ENCODE results near the gene ATRAID.

ATRAID gene

DNA sequence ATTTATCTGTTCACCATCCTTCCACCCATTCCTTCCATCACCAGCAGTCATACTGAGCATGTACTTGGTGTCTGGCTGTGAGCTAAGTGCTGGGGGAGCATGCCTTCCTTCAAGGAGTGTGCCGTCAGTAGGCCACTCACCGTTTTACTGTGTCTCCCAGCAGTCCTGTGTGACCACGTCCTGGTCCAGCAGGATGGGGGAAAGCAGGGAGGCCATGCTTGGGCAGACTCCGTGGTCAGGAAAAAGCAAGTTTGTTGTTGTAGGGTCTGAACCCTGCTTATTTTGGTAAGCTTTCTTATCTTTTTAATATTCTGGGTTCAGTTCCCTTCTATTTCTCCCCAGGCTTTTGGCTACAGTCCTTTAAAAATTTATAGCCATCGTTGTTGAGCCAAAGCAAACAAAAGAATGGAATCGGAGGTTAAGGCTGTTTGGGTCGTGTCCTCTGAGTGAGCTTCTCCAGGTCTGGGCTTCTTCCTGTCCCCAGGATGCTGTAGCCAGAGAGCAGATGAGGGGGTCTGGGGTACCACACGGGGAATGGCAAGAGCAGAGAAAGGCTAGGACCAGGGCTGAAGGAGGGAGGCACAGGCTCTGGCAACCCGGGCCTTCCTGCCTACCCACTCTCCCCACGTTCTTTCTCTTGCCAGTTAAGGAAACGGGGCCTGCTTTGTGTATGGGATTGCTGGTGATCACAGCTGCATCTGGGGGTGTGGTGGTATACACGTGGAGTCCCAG is 37.5 kb downstream of the ATRAID start:
- POLR2A ChIA-PET = interaction anchor here (1.0 to 2.2 kb wide), 6 partner anchors 16 to 44 kb away, joined by 3 to 8 read pairs (median 4); partner anchors contain the start of gene TRIM54
- CTCF ChIA-PET = interaction anchor here (0.8 to 2.6 kb wide), 7 partner anchors 14 to 54 kb away, joined by 3 to 9 read pairs (median 5); partner anchors contain the start of gene TRIM54
- DNase-seq (ENCODE audit: extremely low spot score) = no peak
- TF ChIP-seq FOXK2 (IDR thresholded peaks at IDR 0.05) = no peak

DNA sequence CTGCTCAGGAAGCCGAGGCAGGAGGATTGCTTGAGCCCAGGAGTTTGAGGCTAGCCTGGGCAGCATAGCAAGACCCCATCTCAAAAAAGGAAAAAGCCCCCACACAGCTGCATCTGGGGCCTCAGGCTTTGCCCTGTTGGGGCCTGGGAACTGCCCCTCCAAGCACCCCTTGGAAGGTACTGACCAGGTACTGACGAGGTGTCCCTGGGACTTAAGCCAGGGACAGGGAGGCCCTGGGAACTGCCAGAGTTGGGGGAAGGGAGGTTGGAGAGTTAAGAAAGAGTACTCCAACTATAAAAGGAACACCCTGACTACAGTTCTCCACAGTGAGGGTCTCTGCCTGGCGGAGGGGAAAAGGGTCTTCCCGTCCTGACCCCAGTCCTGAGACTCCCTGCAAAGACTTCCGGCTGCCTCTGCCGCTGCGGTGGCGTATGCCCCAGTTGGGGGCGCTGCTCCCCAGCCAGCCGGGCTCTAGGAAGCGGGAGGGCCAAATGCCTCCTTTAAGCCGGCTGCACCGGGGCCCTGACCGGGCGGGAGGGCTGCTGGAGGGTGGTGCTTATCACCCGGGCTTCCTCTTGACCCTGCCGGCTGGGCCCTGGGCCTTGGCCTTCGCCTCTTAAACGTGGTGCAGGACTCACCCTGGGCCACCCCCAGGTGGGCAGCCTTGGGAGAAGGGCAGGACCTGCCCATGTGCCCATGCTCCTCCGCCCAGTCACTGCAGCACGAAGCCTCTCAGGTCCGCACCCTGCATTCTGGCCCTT is 38.2 kb downstream of the ATRAID start:
- peak; percentile 82 for DNase-seq (ENCODE audit: extremely low spot score)
- ChIA-PET CTCF (interaction anchor here (0.8 to 2.6 kb wide), 8 partner anchors 14 to 52 kb away, joined by 3 to 10 read pairs (median 6); partner anchors contain the start of gene TRIM54), POLR2A (interaction anchor here (1.0 to 2.2 kb wide), 4 partner anchors 16 to 34 kb away, joined by 3 to 7 read pairs (median 4); partner anchors contain the start of gene TRIM54)
- no peak for TF ChIP-seq SP1 (IDR thresholded peaks at IDR 0.05)
- TF ChIP-seq L3MBTL2 (conservative IDR thresholded peaks at IDR 0.05) = peak; percentile 67

GRCh38 chr2:27250652-27251379 is 39.0 kb downstream of the ATRAID start:
- ChIA-PET CTCF (interaction anchor here (0.8 to 2.3 kb wide), 5 partner anchors 14 to 52 kb away, joined by 3 to 10 read pairs (median 6); no protein-coding TSS in a partner anchor), POLR2A (interaction anchor here (1.0 to 1.4 kb wide), 3 partner anchors 9 to 33 kb away, joined by 3 to 4 read pairs (median 4); partner anchors contain the start of gene TRIM54)
- no peak for DNase-seq (ENCODE audit: extremely low spot score)
- TF ChIP-seq, protein P1, sequence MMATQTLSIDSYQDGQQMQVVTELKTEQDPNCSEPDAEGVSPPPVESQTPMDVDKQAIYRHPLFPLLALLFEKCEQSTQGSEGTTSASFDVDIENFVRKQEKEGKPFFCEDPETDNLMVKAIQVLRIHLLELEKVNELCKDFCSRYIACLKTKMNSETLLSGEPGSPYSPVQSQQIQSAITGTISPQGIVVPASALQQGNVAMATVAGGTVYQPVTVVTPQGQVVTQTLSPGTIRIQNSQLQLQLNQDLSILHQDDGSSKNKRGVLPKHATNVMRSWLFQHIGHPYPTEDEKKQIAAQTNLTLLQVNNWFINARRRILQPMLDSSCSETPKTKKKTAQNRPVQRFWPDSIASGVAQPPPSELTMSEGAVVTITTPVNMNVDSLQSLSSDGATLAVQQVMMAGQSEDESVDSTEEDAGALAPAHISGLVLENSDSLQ (IDR thresholded peaks at IDR 0.05) = no peak
- TF ChIP-seq FOXK2 (IDR thresholded peaks at IDR 0.05) = no peak
- no peak for TF ChIP-seq TARDBP (IDR thresholded peaks at IDR 0.05)
- no peak for TF ChIP-seq CTBP1 (IDR thresholded peaks at IDR 0.05; ENCODE audit: borderline replicate concordance)
- no peak for TF ChIP-seq BHLHE40 (IDR thresholded peaks at IDR 0.05; ENCODE audit: borderline replicate concordance)
- no peak for TF ChIP-seq L3MBTL2 (conservative IDR thresholded peaks at IDR 0.05)

GRCh38 chr2:27251766-27252165 is 39.9 kb downstream of the ATRAID start:
- TF ChIP-seq FOXM1 (IDR thresholded peaks at IDR 0.05; ENCODE audit: borderline replicate concordance) (no peak), ZNF384 (IDR thresholded peaks at IDR 0.05) (no peak), ARNT (IDR thresholded peaks at IDR 0.05) (no peak), SP1 (IDR thresholded peaks at IDR 0.05) (no peak), FOXK2 (IDR thresholded peaks at IDR 0.05) (no peak), LEF1 (IDR thresholded peaks at IDR 0.05; ENCODE audit: borderline replicate concordance) (no peak)
- TF ChIP-seq, protein P1 (IDR thresholded peaks at IDR 0.05) = no peak
- CTCF ChIA-PET = interaction anchor here (1.1 to 2.3 kb wide), 4 partner anchors 13 to 51 kb away, joined by 3 to 10 read pairs (median 6); no protein-coding TSS in a partner anchor
- DNase-seq (ENCODE audit: extremely low spot score) = no peak
- POLR2A ChIA-PET = interaction anchor here (1.3 to 1.4 kb wide), 2 partner anchors 10 to 31 kb away, joined by 4 read pairs; partner anchors contain the start of gene TRIM54

DNA sequence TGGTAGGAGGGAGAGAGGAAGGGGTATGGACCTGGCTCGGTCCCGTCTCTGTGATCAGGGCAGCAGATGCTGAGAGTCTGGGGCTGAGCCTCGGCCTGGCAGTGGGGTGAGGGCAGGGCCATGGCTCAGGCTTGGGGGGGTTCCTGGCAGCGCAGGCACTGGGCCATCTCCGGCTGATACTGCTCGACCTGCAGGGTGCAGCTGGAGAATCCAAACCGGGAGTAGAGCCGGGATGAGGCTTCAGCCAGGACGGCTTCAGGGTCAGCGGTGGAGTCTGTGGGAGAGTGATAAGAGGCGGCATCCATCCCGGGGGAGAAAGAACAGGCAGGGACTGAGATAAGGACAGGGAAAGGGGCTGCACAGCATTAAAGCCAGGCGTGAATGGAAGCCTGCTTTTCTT is 43.3 kb downstream of the ATRAID start:
- TF ChIP-seq CTBP1 (IDR thresholded peaks at IDR 0.05; ENCODE audit: borderline replicate concordance) (no peak), SUZ12 (IDR thresholded peaks at IDR 0.05) (no peak), LEF1 (IDR thresholded peaks at IDR 0.05; ENCODE audit: borderline replicate concordance) (no peak), HDGF (IDR thresholded peaks at IDR 0.05; ENCODE audit: borderline replicate concordance) (no peak), TARDBP (IDR thresholded peaks at IDR 0.05) (no peak), NFRKB (IDR thresholded peaks at IDR 0.05) (no peak), FOXA1 (IDR thresholded peaks at IDR 0.05) (no peak), SP1 (IDR thresholded peaks at IDR 0.05) (no peak), BHLHE40 (IDR thresholded peaks at IDR 0.05; ENCODE audit: borderline replicate concordance) (no peak), FOXK2 (IDR thresholded peaks at IDR 0.05) (no peak), ELF4 (IDR thresholded peaks at IDR 0.05) (no peak), ARNT (IDR thresholded peaks at IDR 0.05) (no peak), ZNF384 (IDR thresholded peaks at IDR 0.05) (no peak), L3MBTL2 (conservative IDR thresholded peaks at IDR 0.05) (no peak), FOXM1 (IDR thresholded peaks at IDR 0.05; ENCODE audit: borderline replicate concordance) (no peak)
- TF ChIP-seq, protein P1 (IDR thresholded peaks at IDR 0.05) = no peak
- ChIA-PET CTCF (no interaction called here), POLR2A (no interaction called here)
- no peak for DNase-seq (ENCODE audit: extremely low spot score)

DNA sequence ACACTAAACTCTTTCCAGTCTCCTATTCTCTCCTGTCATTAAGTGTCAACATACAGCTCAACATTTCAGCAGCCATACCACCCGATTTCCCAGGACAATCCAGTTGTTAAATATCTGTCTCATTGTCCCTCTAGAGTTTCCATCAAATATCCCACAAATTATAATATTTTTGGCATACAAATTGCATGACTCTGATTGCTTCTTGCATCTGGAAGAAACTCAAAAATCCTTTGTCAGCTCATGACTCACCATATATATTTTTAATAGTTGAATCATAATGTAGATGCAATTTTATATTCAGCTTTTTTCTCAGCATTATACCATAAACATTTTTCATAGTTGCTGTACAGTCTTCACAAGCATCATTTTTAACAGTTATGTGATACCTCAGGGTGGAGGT is 43.8 kb downstream of the ATRAID start:
- POLR2A ChIA-PET = no interaction called here
- no peak for TF ChIP-seq ELF4 (IDR thresholded peaks at IDR 0.05)
- no peak for TF ChIP-seq SP1 (IDR thresholded peaks at IDR 0.05)
- no peak for TF ChIP-seq HDGF (IDR thresholded peaks at IDR 0.05; ENCODE audit: borderline replicate concordance)
- no peak for TF ChIP-seq FOXM1 (IDR thresholded peaks at IDR 0.05; ENCODE audit: borderline replicate concordance)
- no peak for TF ChIP-seq ARNT (IDR thresholded peaks at IDR 0.05)
- no peak for TF ChIP-seq FOXK2 (IDR thresholded peaks at IDR 0.05)
- no peak for TF ChIP-seq TARDBP (IDR thresholded peaks at IDR 0.05)
- TF ChIP-seq, protein P1 (IDR thresholded peaks at IDR 0.05) = no peak
- no peak for TF ChIP-seq SUZ12 (IDR thresholded peaks at IDR 0.05)
- no peak for TF ChIP-seq LEF1 (IDR thresholded peaks at IDR 0.05; ENCODE audit: borderline replicate concordance)
- no peak for TF ChIP-seq BHLHE40 (IDR thresholded peaks at IDR 0.05; ENCODE audit: borderline replicate concordance)
- no peak for TF ChIP-seq ZNF384 (IDR thresholded peaks at IDR 0.05)
- no peak for TF ChIP-seq CTBP1 (IDR thresholded peaks at IDR 0.05; ENCODE audit: borderline replicate concordance)
- CTCF ChIA-PET = no interaction called here
- no peak for DNase-seq (ENCODE audit: extremely low spot score)

Data from HEK293T (cell line).